ENCODE results near the gene BICC1.

BICC1 gene

GRCh38 chr10:58712141-58712540 lies 199.5 kb downstream of the BICC1 start:
- no peak for DNase-seq

- DNase-seq: no peak
Measured at GRCh38 chr10:58712982-58713381, 200.3 kb downstream of the BICC1 start.

GRCh38 chr10:58714409-58714808 lies 201.7 kb downstream of the BICC1 start:
- DNase-seq: no peak

- peak; percentile 46 for DNase-seq
Measured at GRCh38 chr10:58715061-58715460, 202.4 kb downstream of the BICC1 start.

- DNase-seq: no peak
Measured at GRCh38 chr10:58718596-58718995, 205.9 kb downstream of the BICC1 start.

GRCh38 chr10:58721601-58722281 lies 209.1 kb downstream of the BICC1 start:
- peak; percentile 22 for DNase-seq

- no peak for DNase-seq
Measured at GRCh38 chr10:58723186-58723585, 210.5 kb downstream of the BICC1 start.

GRCh38 chr10:58723966-58724365 lies 211.3 kb downstream of the BICC1 start:
- no peak for DNase-seq

GRCh38 chr10:58724781-58725180 lies 212.1 kb downstream of the BICC1 start:
- no peak for DNase-seq

GRCh38 chr10:58725901-58726300 lies 213.2 kb downstream of the BICC1 start:
- DNase-seq: no peak

GRCh38 chr10:58727633-58728032 lies 215.0 kb downstream of the BICC1 start:
- no peak for DNase-seq

GRCh38 chr10:58731276-58731675 lies 218.6 kb downstream of the BICC1 start:
- no peak for DNase-seq

- no peak for DNase-seq
Measured at GRCh38 chr10:58733436-58733835, 220.8 kb downstream of the BICC1 start.

GRCh38 chr10:58734116-58734515 lies 221.4 kb downstream of the BICC1 start:
- peak; percentile 75 for DNase-seq

- DNase-seq: no peak
Measured at GRCh38 chr10:58734664-58735063, 222.0 kb downstream of the BICC1 start.

- no peak for DNase-seq
Measured at GRCh38 chr10:58735087-58735486, 222.4 kb downstream of the BICC1 start.

- no peak for DNase-seq
Measured at GRCh38 chr10:58740620-58741369, 228.1 kb downstream of the BICC1 start.

- DNase-seq: no peak
Measured at GRCh38 chr10:58741673-58742072, 229.0 kb downstream of the BICC1 start.

GRCh38 chr10:58742141-58742540 lies 229.5 kb downstream of the BICC1 start:
- DNase-seq: peak; percentile 46

GRCh38 chr10:58743466-58744115 lies 230.9 kb downstream of the BICC1 start:
- DNase-seq: peak; percentile 79

- DNase-seq: no peak
Measured at GRCh38 chr10:58746474-58747185, 234.0 kb downstream of the BICC1 start.

- DNase-seq: no peak
Measured at GRCh38 chr10:58747687-58748086, 235.0 kb downstream of the BICC1 start.

- no peak for DNase-seq
Measured at GRCh38 chr10:58752665-58753064, 240.0 kb downstream of the BICC1 start.

Data from fibroblast of skin of back (primary cell).